ENCODE data around the gene ACTL8. TPM values are rescaled to one million over a fixed set of nuclear protein-coding genes. Genes with fewer than 3 reads are reported as not detected.

The ACTL8 gene
- total and polyA plus RNA-seq, 12 donors: not detected

DNA sequence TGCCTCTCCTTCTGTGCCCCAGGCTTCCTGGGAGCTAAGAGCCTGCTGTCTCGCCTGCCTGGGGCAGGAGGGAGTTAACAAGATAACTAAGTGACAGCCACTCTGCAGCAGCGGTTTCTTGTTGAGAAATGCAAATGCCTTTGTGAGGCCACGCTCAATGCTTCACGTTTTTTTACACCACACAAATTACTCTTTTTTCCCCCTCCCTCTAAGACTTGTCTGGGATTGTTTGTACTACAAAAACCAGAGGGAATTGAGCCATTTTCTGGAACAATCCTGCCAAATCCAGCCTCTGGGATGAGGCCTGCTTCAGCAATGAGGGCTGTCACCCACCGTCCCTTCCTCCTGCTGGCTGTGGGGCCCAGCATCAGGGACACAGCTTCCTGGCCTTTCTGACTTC lies 119.6 kb downstream of the ACTL8 start:
- Histone ChIP-seq H3K9me3 (replicated peaks in 1 of 3) (no peaks in the 10 kb centered on the region), H3K27me3 (no peaks in the 10 kb centered on the region), H3K4me3 (no peak overlapping the region), H3K27ac (no peak overlapping the region), H3K4me1 (replicated peaks in 1 of 2) (peaks cover 0 to 5% of the 10 kb centered on the region in 2 donors), H3K36me3 (replicated peaks in 1 of 2) (no peaks in the 10 kb centered on the region)
- DNase-seq: no peak
- intact Hi-C loops (cut with DNase I): no loop called here
- TF ChIP-seq, protein P1, sequence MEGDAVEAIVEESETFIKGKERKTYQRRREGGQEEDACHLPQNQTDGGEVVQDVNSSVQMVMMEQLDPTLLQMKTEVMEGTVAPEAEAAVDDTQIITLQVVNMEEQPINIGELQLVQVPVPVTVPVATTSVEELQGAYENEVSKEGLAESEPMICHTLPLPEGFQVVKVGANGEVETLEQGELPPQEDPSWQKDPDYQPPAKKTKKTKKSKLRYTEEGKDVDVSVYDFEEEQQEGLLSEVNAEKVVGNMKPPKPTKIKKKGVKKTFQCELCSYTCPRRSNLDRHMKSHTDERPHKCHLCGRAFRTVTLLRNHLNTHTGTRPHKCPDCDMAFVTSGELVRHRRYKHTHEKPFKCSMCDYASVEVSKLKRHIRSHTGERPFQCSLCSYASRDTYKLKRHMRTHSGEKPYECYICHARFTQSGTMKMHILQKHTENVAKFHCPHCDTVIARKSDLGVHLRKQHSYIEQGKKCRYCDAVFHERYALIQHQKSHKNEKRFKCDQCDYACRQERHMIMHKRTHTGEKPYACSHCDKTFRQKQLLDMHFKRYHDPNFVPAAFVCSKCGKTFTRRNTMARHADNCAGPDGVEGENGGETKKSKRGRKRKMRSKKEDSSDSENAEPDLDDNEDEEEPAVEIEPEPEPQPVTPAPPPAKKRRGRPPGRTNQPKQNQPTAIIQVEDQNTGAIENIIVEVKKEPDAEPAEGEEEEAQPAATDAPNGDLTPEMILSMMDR (IDR thresholded peaks at IDR 0.05): no peak
- no peak for TF ChIP-seq POLR2A (IDR thresholded peaks at IDR 0.05)
- 51 to 57% (median 53%) methylated on average over 5 of the region's 5 CpGs for WGBS, 4 donors

GRCh38 chr1:17875171-17875881 lies 120.2 kb downstream of the ACTL8 start:
- WGBS, 4 donors: 59 to 84% (median 72%) methylated on average over 3 to 5 of the region's 5 CpGs
- no peaks in the 10 kb centered on the region for H3K36me3 ChIP-seq (replicated peaks in 1 of 2)
- TF ChIP-seq, protein P1 (IDR thresholded peaks at IDR 0.05): no peak
- intact Hi-C loops (cut with DNase I): no loop called here
- H3K4me3 ChIP-seq: no peak overlapping the region
- no peaks in the 10 kb centered on the region for H3K9me3 ChIP-seq (replicated peaks in 1 of 3)
- H3K4me1 ChIP-seq (replicated peaks in 1 of 2): peaks cover 0 to 5% of the 10 kb centered on the region in 2 donors
- DNase-seq: no peak
- H3K27ac ChIP-seq: no peak overlapping the region
- no peaks in the 10 kb centered on the region for H3K27me3 ChIP-seq

GRCh38 chr1:17875882-17876280 lies 120.7 kb downstream of the ACTL8 start:
- 93 to 96% (median 94%) methylated on average over 4 of the region's 4 CpGs for WGBS, 4 donors
- Histone ChIP-seq H3K4me3 (no peak overlapping the region), H3K27me3 (no peaks in the 10 kb centered on the region), H3K27ac (no peak overlapping the region), H3K4me1 (replicated peaks in 1 of 2) (peaks cover 0 to 5% of the 10 kb centered on the region in 2 donors), H3K9me3 (replicated peaks in 1 of 3) (no peaks in the 10 kb centered on the region), H3K36me3 (replicated peaks in 1 of 2) (no peaks in the 10 kb centered on the region)
- no peak for DNase-seq
- intact Hi-C loops (cut with DNase I): no loop called here
- TF ChIP-seq POLR2A (IDR thresholded peaks at IDR 0.05): no peak
- TF ChIP-seq, protein P1 (IDR thresholded peaks at IDR 0.05): no peak

Other genes with a start within 250 kb of the ACTL8 start
- gene ARHGEF10L, start 215.6 kb upstream of the ACTL8 start, total RNA-seq: 10 to 100 TPM in 8 of 9 donors, 1 to 10 TPM in 1; 1.7 to 53.9 (median 31.2) TPM
- 10 to 100 TPM in 2 of 3 donors, 1 to 10 TPM in 1; 5.0 to 54.9 (median 28.9) TPM for gene ARHGEF10L, start 215.6 kb upstream of the ACTL8 start, polyA plus RNA-seq